ENCODE data around the gene C17orf114. TPM values are rescaled to one million over a fixed set of nuclear protein-coding genes. Genes with fewer than 3 reads are reported as not detected.

C17orf114 gene

Other genes with a start within 250 kb of the C17orf114 start
- gene MYBBP1A, start 246.9 kb downstream of the C17orf114 start, total RNA-seq (2014; rRNA removed; shearing (Covaris generic)), result 37.0 and 40.3 TPM in 2 replicates
- gene GGT6, start 241.8 kb downstream of the C17orf114 start, total RNA-seq (2014; rRNA removed; shearing (Covaris generic)), result not detected in 2 replicates
- gene SMTNL2, start 217.8 kb downstream of the C17orf114 start, total RNA-seq (2014; rRNA removed; shearing (Covaris generic)), result 0.23 TPM in 1 of 2 replicates, not detected in the other
- gene ALOX15, start 160.7 kb downstream of the C17orf114 start, total RNA-seq (2014; rRNA removed; shearing (Covaris generic)), result 3.0 and 3.6 TPM in 2 replicates
- 23.6 and 27.2 TPM in 2 replicates for gene PELP1, start 98.2 kb downstream of the C17orf114 start, total RNA-seq (2014; rRNA removed; shearing (Covaris generic))
- gene ARRB2, start 91.7 kb downstream of the C17orf114 start, total RNA-seq (2014; rRNA removed; shearing (Covaris generic)), result 23.3 and 23.9 TPM in 2 replicates
- gene MED11, start 70.9 kb downstream of the C17orf114 start, total RNA-seq (2014; rRNA removed; shearing (Covaris generic)), result 5.5 and 5.6 TPM in 2 replicates
- gene ZMYND15, start 62.5 kb downstream of the C17orf114 start, total RNA-seq (2014; rRNA removed; shearing (Covaris generic)), result not detected in 2 replicates
- gene CXCL16, start 62.4 kb downstream of the C17orf114 start, total RNA-seq (2014; rRNA removed; shearing (Covaris generic)), result not detected in 2 replicates
- gene TM4SF5, start 30.4 kb downstream of the C17orf114 start, total RNA-seq (2014; rRNA removed; shearing (Covaris generic)), result not detected in 2 replicates
- 4.3 and 8.3 TPM in 2 replicates for gene VMO1, start 16.0 kb downstream of the C17orf114 start, total RNA-seq (2014; rRNA removed; shearing (Covaris generic))
- not detected in 2 replicates for gene GLTPD2, start 13.4 kb downstream of the C17orf114 start, total RNA-seq (2014; rRNA removed; shearing (Covaris generic))
- gene PSMB6, start 6.2 kb downstream of the C17orf114 start, total RNA-seq (2014; rRNA removed; shearing (Covaris generic)), result 120 and 135 TPM in 2 replicates
- gene PLD2, start 4.8 kb upstream of the C17orf114 start, total RNA-seq (2014; rRNA removed; shearing (Covaris generic)), result 11.7 and 14.8 TPM in 2 replicates
- 12.2 and 12.4 TPM in 2 replicates for gene MINK1, start 31.0 kb upstream of the C17orf114 start, total RNA-seq (2014; rRNA removed; shearing (Covaris generic))
- 0.16 and 0.20 TPM in 2 replicates for gene C17orf107, start 97.2 kb upstream of the C17orf114 start, total RNA-seq (2014; rRNA removed; shearing (Covaris generic))
- 0.10 and 0.20 TPM in 2 replicates for gene CHRNE, start 100.8 kb upstream of the C17orf114 start, total RNA-seq (2014; rRNA removed; shearing (Covaris generic))
- not detected in 2 replicates for gene GP1BA, start 129.9 kb upstream of the C17orf114 start, total RNA-seq (2014; rRNA removed; shearing (Covaris generic))
- 43.9 and 45.3 TPM in 2 replicates for gene SLC25A11, start 137.7 kb upstream of the C17orf114 start, total RNA-seq (2014; rRNA removed; shearing (Covaris generic))
- 35.7 and 38.7 TPM in 2 replicates for gene RNF167, start 137.9 kb upstream of the C17orf114 start, total RNA-seq (2014; rRNA removed; shearing (Covaris generic))
- 1,061 and 1,115 TPM in 2 replicates for gene PFN1, start 146.2 kb upstream of the C17orf114 start, total RNA-seq (2014; rRNA removed; shearing (Covaris generic))
- 124 and 129 TPM in 2 replicates for gene ENO3, start 148.8 kb upstream of the C17orf114 start, total RNA-seq (2014; rRNA removed; shearing (Covaris generic))
- gene SPAG7, start 165.5 kb upstream of the C17orf114 start, total RNA-seq (2014; rRNA removed; shearing (Covaris generic)), result 36.8 and 39.1 TPM in 2 replicates
- 3.7 and 3.9 TPM in 2 replicates for gene CAMTA2, start 185.3 kb upstream of the C17orf114 start, total RNA-seq (2014; rRNA removed; shearing (Covaris generic))
- not detected in 2 replicates for gene INCA1, start 195.2 kb upstream of the C17orf114 start, total RNA-seq (2014; rRNA removed; shearing (Covaris generic))
- gene KIF1C, start 195.6 kb upstream of the C17orf114 start, total RNA-seq (2014; rRNA removed; shearing (Covaris generic)), result 24.2 and 32.7 TPM in 2 replicates
- not detected in 2 replicates for gene SLC52A1, start 233.1 kb upstream of the C17orf114 start, total RNA-seq (2014; rRNA removed; shearing (Covaris generic))